Bronchial epithelial cell (primary cell): ENCODE results near the gene WDR74. TPM values are rescaled to one million over a fixed set of nuclear protein-coding genes. Genes with fewer than 3 reads are reported as not detected.
A peak's percentile ranks its signal among the peaks of the same experiment; 100 is the strongest.
"Not testable (repeated sequence)": the region's sequence is repeated elsewhere in the genome, so short reads cannot be mapped to it uniquely, and the experiment has no call there.

Experiments
- DNase-seq: peaks from one replicate; pipeline ENCODE4 v3.0.0-alpha.2; 2010; ENCODE audit warnings: low read depth
- FAIRE-seq: peaks from 2 replicates; lab custom pipeline; 2011; peaks lifted over from hg19 to GRCh38; lab: Jason Lieb, UNC
- H3K27me3 ChIP-seq: 2 replicates; pipeline ENCODE4 v1.5.1; 2011; ENCODE audit warnings: low read length; ENCODE audit not compliant: control insufficient read depth, insufficient read depth
- H3K36me3 ChIP-seq: 2 replicates; pipeline ENCODE4 v1.5.1; 2011; ENCODE audit warnings: low read length; ENCODE audit not compliant: control insufficient read depth, insufficient read depth
- H3K4me3 ChIP-seq: 2 replicates; pipeline ENCODE4 v1.5.1; 2011; ENCODE audit warnings: mild to moderate bottlenecking, low read depth, low read length, control low read depth
- CTCF ChIP-seq: IDR thresholded peaks from 2 replicates; pipeline ENCODE4 v1.5.1; 2011; ENCODE audit warnings: mild to moderate bottlenecking, moderate library complexity, low read length, control low read depth, inconsistent platforms; ENCODE audit not compliant: insufficient read depth, severe bottlenecking
- total RNA-seq: library from RNA; depleted of rRNA; stranded (reverse); fragments of >200 nt; gene quantifications from 2 replicates; pipeline ENCODE4 v1.2.1, GENCODE V29; 2014

The WDR74 gene
- total RNA-seq, 1 donor from 2014 or later, result 113 TPM

- FAIRE-seq (no peak), DNase-seq (no peak)
- no peaks in the 10 kb centered on the region for H3K36me3 ChIP-seq
- no peaks in the 10 kb centered on the region for H3K27me3 ChIP-seq
- no peak overlapping the region for H3K4me3 ChIP-seq
- TF ChIP-seq CTCF, result no peak
These were observed 24.4 kb upstream of the WDR74 start for GRCh38 chr11:62863687-62864335.

GRCh38 chr11:62861564-62862192 is 22.3 kb upstream of the WDR74 start:
- H3K4me3 ChIP-seq, FAIRE-seq, DNase-seq, H3K36me3 ChIP-seq, H3K27me3 ChIP-seq: not testable (repeated sequence)

GRCh38 chr11:62860835-62861563 is 21.6 kb upstream of the WDR74 start:
- Histone ChIP-seq H3K4me3 (no peak overlapping the region), H3K27me3 (no peaks in the 10 kb centered on the region), H3K36me3 (no peaks in the 10 kb centered on the region)
- DNase-seq (no peak), FAIRE-seq (no peak)
- no peak for TF ChIP-seq CTCF

GRCh38 chr11:62859281-62859703 is 19.9 kb upstream of the WDR74 start:
- DNase-seq, FAIRE-seq, H3K27me3 ChIP-seq, H3K4me3 ChIP-seq, H3K36me3 ChIP-seq: not testable (repeated sequence)

GRCh38 chr11:62858201-62858600 is 18.8 kb upstream of the WDR74 start:
- no peak for TF ChIP-seq CTCF
- DNase-seq, result no peak
- H3K4me3 ChIP-seq, result no peak overlapping the region
- FAIRE-seq, result no peak
- no peaks in the 10 kb centered on the region for H3K27me3 ChIP-seq
- peaks cover 12% of the 10 kb centered on the region for H3K36me3 ChIP-seq

- Histone ChIP-seq H3K36me3 (peaks cover 17% of the 10 kb centered on the region), H3K27me3 (no peaks in the 10 kb centered on the region), H3K4me3 (no peak overlapping the region)
- TF ChIP-seq CTCF, result no peak
- peak; percentile 64 for DNase-seq
- FAIRE-seq, result no peak
These were observed 18.2 kb upstream of the WDR74 start for GRCh38 chr11:62857541-62857982.
